ENCODE data around the gene ZNF219. TPM values are rescaled to one million over a fixed set of nuclear protein-coding genes. Genes with fewer than 3 reads are reported as not detected.
A peak's percentile ranks its signal among the peaks of the same experiment; 100 is the strongest.

The ZNF219 gene
- total and polyA plus RNA-seq, 2 donors: 9.8 to 67.1 TPM

- peak overlapping the region; percentile 81 for H3K4me3 ChIP-seq (ENCODE audit: low read depth, low read length)
- H3K36me3 ChIP-seq (ENCODE audit: insufficient read depth): no peaks in the 10 kb centered on the region
- no peak for DNase-seq (ENCODE audit: extremely low spot score)
- 42% methylated on average over 10 of the region's 10 CpGs for WGBS
- peak overlapping the region; percentile 78 for H3K27ac ChIP-seq (ENCODE audit: low read depth)
- peaks cover 3% of the 10 kb centered on the region for H3K4me1 ChIP-seq (ENCODE audit: insufficient read depth)
Measured at GRCh38 chr14:21096978-21097635, 1.3 kb downstream of the ZNF219 start.

- H3K27ac ChIP-seq (ENCODE audit: low read depth): no peak overlapping the region
- WGBS: 44% methylated on average over 3 of the region's 3 CpGs
- H3K36me3 ChIP-seq (ENCODE audit: insufficient read depth): no peaks in the 10 kb centered on the region
- no peak for DNase-seq (ENCODE audit: extremely low spot score)
- no peak overlapping the region for H3K4me3 ChIP-seq (ENCODE audit: low read depth, low read length)
- peaks cover 3% of the 10 kb centered on the region for H3K4me1 ChIP-seq (ENCODE audit: insufficient read depth)
Measured at GRCh38 chr14:21096438-21096837, 2.0 kb downstream of the ZNF219 start.

GRCh38 chr14:21095430-21096205, 2.8 kb downstream of the ZNF219 start:
- no peaks in the 10 kb centered on the region for H3K36me3 ChIP-seq (ENCODE audit: insufficient read depth)
- no peak overlapping the region for H3K4me3 ChIP-seq (ENCODE audit: low read depth, low read length)
- no peak for DNase-seq (ENCODE audit: extremely low spot score)
- peaks cover 3% of the 10 kb centered on the region for H3K4me1 ChIP-seq (ENCODE audit: insufficient read depth)
- no peak overlapping the region for H3K27ac ChIP-seq (ENCODE audit: low read depth)
- WGBS: 48% methylated on average over 6 of the region's 6 CpGs

- Histone ChIP-seq H3K27ac (ENCODE audit: low read depth) (no peak overlapping the region), H3K4me3 (ENCODE audit: low read depth, low read length) (no peak overlapping the region), H3K36me3 (ENCODE audit: insufficient read depth) (no peaks in the 10 kb centered on the region), H3K4me1 (ENCODE audit: insufficient read depth) (peaks cover 3% of the 10 kb centered on the region)
- DNase-seq (ENCODE audit: extremely low spot score): no peak
- 31% methylated on average over 7 of the region's 7 CpGs for WGBS
Measured at GRCh38 chr14:21093769-21094681, 4.4 kb downstream of the ZNF219 start.

GRCh38 chr14:21093018-21093417, 5.4 kb downstream of the ZNF219 start:
- no peak for DNase-seq (ENCODE audit: extremely low spot score)
- no peak overlapping the region for H3K27ac ChIP-seq (ENCODE audit: low read depth)
- H3K4me1 ChIP-seq (ENCODE audit: insufficient read depth): peaks cover 3% of the 10 kb centered on the region
- H3K4me3 ChIP-seq (ENCODE audit: low read depth, low read length): no peak overlapping the region
- 74% methylated on average over 36 of the region's 36 CpGs for WGBS
- H3K36me3 ChIP-seq (ENCODE audit: insufficient read depth): no peaks in the 10 kb centered on the region

GRCh38 chr14:21092273-21093011, 6.0 kb downstream of the ZNF219 start:
- WGBS: 46% methylated on average over 59 of the region's 59 CpGs
- Histone ChIP-seq H3K36me3 (ENCODE audit: insufficient read depth) (no peaks in the 10 kb centered on the region), H3K4me3 (ENCODE audit: low read depth, low read length) (no peak overlapping the region), H3K27ac (ENCODE audit: low read depth) (no peak overlapping the region), H3K4me1 (ENCODE audit: insufficient read depth) (peaks cover 3% of the 10 kb centered on the region)
- no peak for DNase-seq (ENCODE audit: extremely low spot score)

GRCh38 chr14:21091821-21092272, 6.6 kb downstream of the ZNF219 start:
- no peaks in the 10 kb centered on the region for H3K4me1 ChIP-seq (ENCODE audit: insufficient read depth)
- no peaks in the 10 kb centered on the region for H3K36me3 ChIP-seq (ENCODE audit: insufficient read depth)
- WGBS: 92% methylated on average over 42 of the region's 42 CpGs
- H3K4me3 ChIP-seq (ENCODE audit: low read depth, low read length): no peak overlapping the region
- no peak for DNase-seq (ENCODE audit: extremely low spot score)
- no peak overlapping the region for H3K27ac ChIP-seq (ENCODE audit: low read depth)

GRCh38 chr14:21090940-21091663, 7.4 kb downstream of the ZNF219 start:
- H3K27ac ChIP-seq (ENCODE audit: low read depth): no peak overlapping the region
- no peak for DNase-seq (ENCODE audit: extremely low spot score)
- 86% methylated on average over 45 of the region's 45 CpGs for WGBS
- no peaks in the 10 kb centered on the region for H3K4me1 ChIP-seq (ENCODE audit: insufficient read depth)
- no peaks in the 10 kb centered on the region for H3K36me3 ChIP-seq (ENCODE audit: insufficient read depth)
- H3K4me3 ChIP-seq (ENCODE audit: low read depth, low read length): no peak overlapping the region

- Histone ChIP-seq H3K27ac (ENCODE audit: low read depth) (no peak overlapping the region), H3K4me1 (ENCODE audit: insufficient read depth) (no peaks in the 10 kb centered on the region), H3K36me3 (ENCODE audit: insufficient read depth) (no peaks in the 10 kb centered on the region), H3K4me3 (ENCODE audit: low read depth, low read length) (no peak overlapping the region)
- no peak for DNase-seq (ENCODE audit: extremely low spot score)
- 86% methylated on average over 45 of the region's 45 CpGs for WGBS
Measured at GRCh38 chr14:21090194-21090939, 8.1 kb downstream of the ZNF219 start.

- no peak overlapping the region for H3K27ac ChIP-seq (ENCODE audit: low read depth)
- H3K4me3 ChIP-seq (ENCODE audit: low read depth, low read length): no peak overlapping the region
- H3K4me1 ChIP-seq (ENCODE audit: insufficient read depth): no peaks in the 10 kb centered on the region
- no peak for DNase-seq (ENCODE audit: extremely low spot score)
- WGBS: 72% methylated on average over 5 of the region's 5 CpGs
- H3K36me3 ChIP-seq (ENCODE audit: insufficient read depth): no peaks in the 10 kb centered on the region
Measured at GRCh38 chr14:21089877-21090193, 8.6 kb downstream of the ZNF219 start.

GRCh38 chr14:21089271-21089670, 9.2 kb downstream of the ZNF219 start:
- Histone ChIP-seq H3K36me3 (ENCODE audit: insufficient read depth) (no peaks in the 10 kb centered on the region), H3K4me3 (ENCODE audit: low read depth, low read length) (no peak overlapping the region), H3K27ac (ENCODE audit: low read depth) (no peak overlapping the region), H3K4me1 (ENCODE audit: insufficient read depth) (no peaks in the 10 kb centered on the region)
- no peak for DNase-seq (ENCODE audit: extremely low spot score)
- WGBS: 51% methylated on average over 1 of the region's 1 CpG

GRCh38 chr14:21088687-21089086, 9.8 kb downstream of the ZNF219 start:
- Histone ChIP-seq H3K36me3 (ENCODE audit: insufficient read depth) (no peaks in the 10 kb centered on the region), H3K4me1 (ENCODE audit: insufficient read depth) (no peaks in the 10 kb centered on the region), H3K27ac (ENCODE audit: low read depth) (no peak overlapping the region), H3K4me3 (ENCODE audit: low read depth, low read length) (no peak overlapping the region)
- DNase-seq (ENCODE audit: extremely low spot score): no peak
- WGBS: 79% methylated on average over 4 of the region's 4 CpGs

Data from urinary bladder (tissue), 4 donors.